HG03108 (cell line): ENCODE data around the gene IRAK1.

Source experiments
- ATAC-seq: cut with Tn5 transposase; IDR thresholded peaks from one replicate; pipeline ENCODE4 v1.9.1; 2021; ENCODE audit warnings: moderate library complexity; ENCODE audit not compliant: unreplicated experiment

Gene IRAK1

DNA sequence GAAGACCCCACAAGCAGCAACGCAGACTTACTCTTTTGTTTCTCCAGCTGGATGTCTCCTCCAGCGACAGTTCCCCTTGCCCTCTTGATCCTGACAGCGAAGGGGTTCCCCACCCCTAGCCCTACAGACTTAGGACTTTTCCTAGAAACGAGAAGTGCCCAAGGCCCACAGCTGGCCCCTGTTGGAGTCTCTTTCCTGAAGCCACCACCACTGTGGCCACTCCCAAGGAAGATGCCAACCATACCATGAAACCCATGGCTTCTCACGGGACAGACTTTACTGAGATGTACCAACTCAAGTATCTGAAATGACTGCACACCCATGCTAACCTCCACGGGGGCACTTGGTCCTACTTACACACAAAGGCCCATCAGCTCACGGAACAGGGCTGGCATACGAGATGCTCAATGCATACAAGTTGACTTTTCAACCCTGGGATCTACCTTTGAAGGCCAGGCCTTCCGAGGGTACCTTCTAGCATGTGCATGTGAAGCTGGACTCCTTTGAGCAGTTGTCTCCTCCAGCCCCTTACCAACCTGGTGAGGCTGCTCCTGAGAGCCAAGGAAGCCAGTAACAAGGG lies 924 bp upstream of the IRAK1 start:
- ATAC-seq, result no peak

DNA sequence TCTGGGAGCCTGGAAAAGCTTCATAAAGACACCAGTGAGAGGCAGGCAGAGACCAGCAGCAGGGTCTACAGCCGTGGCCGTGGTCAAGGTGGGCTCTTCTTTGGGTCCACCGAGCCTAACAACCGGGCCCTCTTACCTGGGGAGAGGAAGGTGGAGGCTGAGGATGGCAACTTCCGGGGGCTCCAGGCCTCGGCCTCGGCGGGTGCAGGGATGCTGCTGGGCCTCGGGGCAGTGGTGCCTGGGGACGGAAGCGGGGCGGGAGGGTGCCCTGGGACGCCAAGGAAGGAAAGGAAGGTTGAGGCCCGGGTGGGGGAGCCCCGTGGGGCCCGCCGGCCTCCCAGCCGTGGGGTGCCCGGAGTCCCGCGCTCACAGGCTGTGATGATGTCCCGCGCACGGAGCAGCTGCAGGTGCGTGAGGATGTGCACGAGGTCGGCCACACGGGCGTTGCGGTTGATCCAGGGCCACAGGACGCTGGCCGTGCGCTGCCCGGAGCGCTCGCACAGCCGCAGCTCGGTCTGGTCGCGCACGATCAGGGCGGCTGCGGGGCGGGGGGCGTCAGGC lies 561 bp downstream of the IRAK1 start:
- no peak for ATAC-seq

GRCh38 chrX:154018518-154019060 lies 1.1 kb downstream of the IRAK1 start:
- ATAC-seq, result no peak

DNA sequence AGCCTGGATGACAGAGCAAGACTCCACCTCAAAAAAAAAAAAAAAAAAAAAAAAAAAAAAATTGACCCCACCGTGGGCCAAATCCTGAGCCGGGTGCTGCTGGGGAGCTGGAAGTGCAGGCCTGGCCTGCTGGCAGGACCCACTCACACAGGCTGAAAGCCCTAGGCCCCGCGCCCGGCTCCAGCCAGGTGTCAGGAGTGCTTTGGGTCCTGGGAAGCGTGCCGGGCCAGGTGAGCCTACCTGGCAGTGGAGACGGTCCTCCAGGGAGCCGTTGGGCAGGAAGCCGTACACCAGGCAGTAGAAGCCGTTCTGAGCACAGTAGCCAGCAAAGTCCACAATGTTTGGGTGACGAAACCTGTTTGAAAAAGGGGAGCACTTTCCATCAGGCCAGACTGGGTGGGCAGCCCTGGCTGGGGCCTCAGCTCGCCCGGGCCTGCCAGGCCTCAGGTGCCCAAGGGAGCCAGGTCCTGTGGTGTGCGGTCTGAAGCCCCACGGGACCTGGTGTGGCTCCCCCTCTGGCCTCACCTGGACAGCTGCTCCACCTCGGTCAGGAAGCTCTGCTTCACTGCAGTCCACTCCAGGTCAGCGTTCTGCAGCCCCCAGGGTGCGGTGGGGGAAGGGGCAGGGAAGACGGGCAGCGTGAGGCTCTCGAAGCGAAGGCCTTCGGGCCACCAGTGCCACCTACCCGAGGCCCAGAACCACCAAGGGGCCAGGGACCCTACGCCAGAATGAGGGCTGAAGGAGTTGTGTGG lies 1.8 kb downstream of the IRAK1 start:
- ATAC-seq, result no peak

DNA sequence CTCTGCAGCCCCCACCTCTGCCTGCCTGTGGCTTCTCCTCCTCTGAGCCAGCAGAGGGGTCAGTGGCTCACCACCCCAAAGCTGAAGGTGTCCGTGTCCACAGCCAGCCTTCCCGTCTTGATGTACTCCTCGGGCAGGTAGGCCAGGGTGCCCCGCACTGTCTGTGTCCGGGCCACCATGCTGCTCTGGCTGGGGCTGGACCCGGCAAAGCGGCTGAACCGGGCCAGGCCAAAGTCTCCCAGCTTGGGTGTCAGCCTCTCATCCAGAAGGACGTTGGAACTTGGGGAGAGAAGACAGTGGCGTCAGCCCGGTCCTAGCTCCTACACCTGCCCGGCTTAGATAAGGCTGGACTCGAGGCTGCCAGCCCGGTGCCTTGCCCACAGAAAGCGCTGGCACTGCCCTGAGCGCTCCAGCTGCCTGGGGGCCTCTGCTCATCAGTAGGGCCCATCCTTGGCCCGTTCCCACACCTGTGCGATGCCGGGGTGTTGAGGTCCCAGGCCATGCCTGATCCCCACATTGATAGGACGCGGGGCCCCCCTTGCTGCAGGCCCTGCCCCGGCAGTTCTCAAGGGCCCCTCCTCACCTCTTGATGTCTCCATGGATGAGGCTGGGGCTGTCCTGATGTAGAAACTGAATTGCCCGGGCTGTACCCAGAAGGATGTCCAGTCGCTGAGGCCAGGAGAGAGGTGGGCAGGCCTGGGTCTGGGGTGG lies 3.2 kb downstream of the IRAK1 start:
- no peak for ATAC-seq

- ATAC-seq, result no peak
These were observed 4.0 kb downstream of the IRAK1 start for GRCh38 chrX:154015581-154016264.

DNA sequence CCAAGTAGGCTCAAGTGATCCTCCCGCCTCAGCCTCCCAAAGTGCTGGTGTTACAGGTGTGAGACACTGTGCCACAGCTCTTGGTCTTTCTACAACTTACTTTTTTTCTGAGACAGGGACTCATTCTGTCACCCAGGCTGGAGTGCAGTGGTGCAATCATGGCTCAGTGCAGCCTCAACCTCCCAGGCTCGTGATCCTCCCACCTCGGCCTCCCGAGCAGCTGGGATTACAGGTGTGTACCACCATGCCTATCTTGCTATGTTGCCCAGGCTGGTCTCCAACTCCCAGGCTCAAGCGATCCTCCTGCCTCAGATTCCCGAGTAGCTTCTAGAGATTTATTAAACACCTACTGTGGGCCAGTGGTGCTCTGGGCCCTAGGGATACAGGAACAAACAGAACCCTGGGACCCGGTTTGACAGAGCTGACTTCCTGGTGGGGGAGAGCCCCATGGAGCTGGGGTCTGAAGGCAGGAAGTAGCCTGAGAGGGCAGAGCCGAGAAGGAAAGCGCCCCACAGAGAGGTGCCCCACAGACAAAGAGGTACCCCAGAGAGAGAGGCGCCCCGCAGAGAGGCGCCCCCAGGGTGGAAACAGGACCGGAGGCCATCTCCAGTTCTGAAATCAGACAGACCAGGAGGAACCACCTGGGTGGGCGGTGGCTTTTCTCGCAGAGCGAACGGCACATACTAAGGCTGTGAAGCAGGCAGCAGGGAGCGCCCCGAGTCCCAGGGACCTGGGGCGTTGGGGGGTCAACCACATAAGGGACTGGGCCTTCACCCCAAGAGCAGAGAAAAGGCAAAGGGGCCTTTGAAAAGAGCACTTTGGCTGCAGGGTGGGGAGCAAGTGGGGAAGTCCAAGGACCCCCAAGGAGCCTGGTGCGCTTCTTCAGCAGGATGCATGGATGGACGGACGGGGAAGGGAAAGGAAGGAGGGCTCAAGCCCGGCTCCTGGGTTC lies 5.0 kb downstream of the IRAK1 start:
- no peak for ATAC-seq

DNA sequence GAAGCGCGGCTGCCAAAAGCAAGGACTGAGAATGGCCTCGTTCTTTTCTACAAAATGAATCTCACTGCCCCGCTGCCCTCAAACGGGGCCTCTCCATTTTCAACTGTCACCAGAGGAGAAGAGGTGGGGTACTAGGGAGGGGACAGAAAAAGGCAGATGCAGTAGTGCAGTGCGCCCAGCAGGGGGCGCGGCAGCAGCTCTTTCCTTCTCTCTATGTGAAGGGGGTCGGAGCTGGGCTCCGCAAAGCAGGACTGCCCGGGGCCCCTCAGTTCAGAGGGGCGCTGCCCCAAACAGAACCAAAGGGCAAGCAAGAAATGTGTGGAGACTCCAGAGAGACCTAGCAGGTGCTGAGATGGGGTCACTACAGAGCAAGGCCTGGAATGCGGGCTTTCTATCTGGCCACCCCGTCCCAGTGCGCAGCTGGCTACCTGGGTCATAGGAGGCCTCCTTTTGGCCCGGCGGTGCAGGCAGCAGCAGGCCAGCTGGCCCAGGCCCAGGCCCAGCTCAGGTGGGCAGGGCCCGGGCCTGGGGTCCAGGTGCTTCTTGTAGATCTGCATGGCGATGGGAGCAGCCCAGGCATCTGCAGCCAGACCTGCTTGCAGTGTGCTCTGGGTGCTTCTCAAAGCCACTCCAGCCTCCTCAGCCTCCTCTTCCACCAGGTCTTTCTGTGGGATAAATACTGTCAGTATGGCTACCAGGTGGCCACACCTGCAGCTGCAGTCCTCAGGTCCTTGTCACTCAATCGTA lies 5.9 kb downstream of the IRAK1 start:
- ATAC-seq, result no peak

DNA sequence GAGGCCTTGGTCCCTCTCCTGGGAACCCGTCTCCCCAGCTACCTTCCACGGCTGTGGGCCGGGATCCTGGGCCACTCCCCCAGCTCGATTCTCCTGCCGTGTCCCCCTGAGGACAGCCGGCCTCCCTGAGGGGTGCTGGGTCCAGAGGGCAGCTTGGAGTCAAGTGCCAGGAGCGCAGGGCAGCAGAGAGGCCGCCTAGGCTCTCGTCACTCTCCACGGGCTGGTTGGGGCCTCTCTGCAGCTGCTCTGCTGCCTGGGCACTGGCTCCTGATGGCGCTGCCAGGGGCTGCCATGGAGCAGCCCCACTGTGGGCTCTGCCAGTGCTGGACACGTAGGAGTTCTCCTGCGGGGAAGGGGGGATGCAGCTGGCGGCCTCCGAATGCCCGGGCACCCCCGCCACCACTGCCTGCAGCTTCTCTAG lies 6.7 kb downstream of the IRAK1 start:
- no peak for ATAC-seq

DNA sequence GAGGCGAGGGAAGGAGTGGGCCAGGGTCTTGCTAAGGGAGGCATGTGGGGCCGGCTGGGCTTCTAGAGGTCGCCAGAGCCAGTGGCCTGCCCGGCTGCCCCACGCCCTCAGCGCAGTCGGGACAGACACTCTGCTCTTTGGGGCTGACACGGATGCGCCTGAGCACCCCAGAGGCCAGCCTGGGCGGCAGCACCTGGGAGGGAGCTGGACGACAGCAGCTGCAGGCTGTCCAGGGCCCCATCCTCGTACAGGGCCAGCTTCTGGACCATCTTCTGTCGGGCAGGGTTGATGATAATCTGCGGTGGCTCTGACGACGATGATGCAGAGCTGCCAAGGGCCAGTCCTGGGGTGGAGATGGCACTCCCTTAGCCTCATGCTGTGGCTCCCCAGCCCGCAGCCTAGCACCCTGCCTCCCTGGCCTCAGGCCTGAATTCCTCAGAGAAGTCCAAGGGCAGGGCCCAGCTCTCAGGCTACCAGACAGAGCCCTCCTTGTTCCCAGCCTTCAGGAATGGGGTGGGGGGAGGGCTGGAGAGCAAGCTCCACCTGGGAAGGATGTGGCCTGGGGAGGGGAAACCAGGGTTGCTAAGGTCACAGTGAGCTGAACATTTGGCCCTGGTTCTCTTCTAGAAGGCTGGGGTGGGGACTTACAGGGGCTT lies 7.2 kb downstream of the IRAK1 start:
- ATAC-seq, result no peak

GRCh38 chrX:154011376-154012335 lies 8.0 kb downstream of the IRAK1 start:
- ATAC-seq, result no peak

DNA sequence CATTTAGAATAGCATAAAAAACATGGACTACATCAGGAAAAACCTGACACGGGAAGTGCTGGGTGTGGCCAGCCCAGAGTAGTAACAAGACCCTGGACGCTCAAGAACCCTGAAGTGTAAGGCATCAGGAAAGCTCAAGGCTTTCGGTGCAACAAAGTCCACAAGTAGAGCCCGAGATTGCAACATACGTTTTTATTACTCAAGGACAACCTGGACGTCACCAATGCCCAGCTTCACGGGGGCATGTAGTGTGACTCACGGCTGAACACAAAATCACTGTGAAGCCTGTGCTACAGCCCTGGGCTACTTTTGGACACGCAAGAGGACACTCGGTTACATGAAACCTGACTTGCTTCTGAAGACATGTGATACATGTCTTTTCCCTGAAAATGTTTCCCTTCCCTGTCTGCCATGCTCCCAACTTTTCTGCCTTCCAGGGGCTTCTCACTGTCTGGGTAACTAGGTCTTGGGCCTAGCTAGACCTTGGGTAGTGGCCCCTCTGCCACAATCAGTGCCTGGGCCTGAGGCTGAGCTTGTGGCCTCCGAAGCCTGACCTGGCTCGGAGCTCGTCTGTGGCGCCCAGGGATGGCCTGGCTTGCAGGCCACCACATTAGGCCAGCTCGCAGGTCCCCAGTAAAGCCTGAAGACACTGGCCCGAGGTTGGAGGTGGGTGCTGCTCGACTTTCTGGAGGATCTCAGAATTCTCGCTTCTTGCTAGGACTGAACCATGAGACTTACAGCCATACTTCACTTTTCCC lies 9.2 kb downstream of the IRAK1 start:
- no peak for ATAC-seq

GRCh38 chrX:154008521-154008920 lies 11.2 kb downstream of the IRAK1 start:
- no peak for ATAC-seq

DNA sequence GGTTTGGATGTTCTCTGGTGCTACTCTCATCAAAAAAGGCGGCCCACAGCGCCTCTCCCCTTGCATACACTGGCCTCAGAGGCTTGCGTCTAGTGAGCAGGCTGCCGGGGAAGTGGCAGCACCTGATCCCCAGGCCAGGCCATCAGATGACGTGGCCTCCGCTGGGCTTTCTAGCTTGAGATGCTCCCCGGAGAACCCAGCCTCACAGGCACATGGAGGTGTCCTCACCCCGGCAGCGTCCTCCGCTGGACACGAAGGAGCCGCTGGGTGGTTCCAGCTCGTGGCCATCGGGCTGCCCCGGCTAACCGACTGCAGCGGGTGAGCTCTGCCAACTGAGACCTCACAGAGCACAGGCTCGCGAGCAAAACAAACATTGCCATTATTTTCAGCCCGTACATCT lies 12.8 kb downstream of the IRAK1 start:
- ATAC-seq, result no peak

- ATAC-seq, result no peak
These were observed 15.4 kb downstream of the IRAK1 start for GRCh38 chrX:154004315-154004714.

GRCh38 chrX:154002215-154002719 lies 17.4 kb downstream of the IRAK1 start:
- ATAC-seq, result peak; percentile 65

- ATAC-seq, result no peak
These were observed 19.7 kb downstream of the IRAK1 start for GRCh38 chrX:154000051-154000450.
